ENCODE results near the gene ATP13A1.
"Not testable (repeated sequence)": the region's sequence is repeated elsewhere in the genome, so short reads cannot be mapped to it uniquely, and the experiment has no call there.

ATP13A1 gene

GRCh38 chr19:19668230-19669012 lies 4.9 kb upstream of the ATP13A1 start, which contains the start of gene ZNF101:
ZNF101 (plus strand) TSS chr19:19668839; CDS start chr19:19668964, 125 bp downstream.
- no peak for TF ChIP-seq CTCF (IDR thresholded peaks at IDR 0.05; ENCODE audit: low read depth, low read length)
- peak within 1 kb of the TSS; percentile 83 for H3K4me3 ChIP-seq (ENCODE audit: low read depth, low read length)
- H3K27ac ChIP-seq = peak within 1 kb of the TSS; percentile 88
- H3K27me3 ChIP-seq (ENCODE audit: insufficient read depth, low read depth, severe bottlenecking) = no peaks in the 10 kb centered on the region
- no peaks in the 10 kb centered on the region for H3K9me3 ChIP-seq (ENCODE audit: severe bottlenecking)
- DNase-seq = peak; percentile 97
- H3K36me3 ChIP-seq = peaks cover 16% of the 10 kb centered on the region

- not testable (repeated sequence) for H3K27me3 ChIP-seq (ENCODE audit: insufficient read depth, low read depth, severe bottlenecking); H3K9me3 ChIP-seq (ENCODE audit: severe bottlenecking); H3K36me3 ChIP-seq; DNase-seq; H3K4me3 ChIP-seq (ENCODE audit: low read depth, low read length)
- peak overlapping the region; percentile 64 for H3K27ac ChIP-seq
Observed at GRCh38 chr19:19665420-19665948, 2.0 kb upstream of the ATP13A1 start.

- H3K9me3 ChIP-seq (ENCODE audit: severe bottlenecking) = no peaks in the 10 kb centered on the region
- peak overlapping the region; percentile 67 for H3K4me3 ChIP-seq (ENCODE audit: low read depth, low read length)
- no peaks in the 10 kb centered on the region for H3K27me3 ChIP-seq (ENCODE audit: insufficient read depth, low read depth, severe bottlenecking)
- peaks cover 28% of the 10 kb centered on the region for H3K36me3 ChIP-seq
- no peak for DNase-seq
- H3K27ac ChIP-seq = peak overlapping the region; percentile 89
- TF ChIP-seq CTCF (IDR thresholded peaks at IDR 0.05; ENCODE audit: low read depth, low read length) = no peak
Observed at GRCh38 chr19:19662871-19663255, 613 bp downstream of the ATP13A1 start.

- no peak for TF ChIP-seq CTCF (IDR thresholded peaks at IDR 0.05; ENCODE audit: low read depth, low read length)
- Histone ChIP-seq H3K36me3 (peaks cover 33% of the 10 kb centered on the region), H3K4me3 (ENCODE audit: low read depth, low read length) (peak overlapping the region; percentile 67), H3K27ac (peak overlapping the region; percentile 89), H3K27me3 (ENCODE audit: insufficient read depth, low read depth, severe bottlenecking) (no peaks in the 10 kb centered on the region), H3K9me3 (ENCODE audit: severe bottlenecking) (no peaks in the 10 kb centered on the region)
- no peak for DNase-seq
Observed at GRCh38 chr19:19662344-19662743, 1.1 kb downstream of the ATP13A1 start.

- peak; percentile 77 for DNase-seq
- Histone ChIP-seq H3K36me3 (peaks cover 39% of the 10 kb centered on the region), H3K9me3 (ENCODE audit: severe bottlenecking) (no peaks in the 10 kb centered on the region), H3K4me3 (ENCODE audit: low read depth, low read length) (peak overlapping the region; percentile 31), H3K27ac (peak overlapping the region; percentile 89), H3K27me3 (ENCODE audit: insufficient read depth, low read depth, severe bottlenecking) (no peaks in the 10 kb centered on the region)
- no peak for TF ChIP-seq CTCF (IDR thresholded peaks at IDR 0.05; ENCODE audit: low read depth, low read length)
Observed at GRCh38 chr19:19661675-19662251, 1.7 kb downstream of the ATP13A1 start.

- no peak for TF ChIP-seq CTCF (IDR thresholded peaks at IDR 0.05; ENCODE audit: low read depth, low read length)
- no peak for DNase-seq
- Histone ChIP-seq H3K9me3 (ENCODE audit: severe bottlenecking) (no peaks in the 10 kb centered on the region), H3K27ac (peak overlapping the region; percentile 89), H3K36me3 (peaks cover 44% of the 10 kb centered on the region), H3K27me3 (ENCODE audit: insufficient read depth, low read depth, severe bottlenecking) (no peaks in the 10 kb centered on the region), H3K4me3 (ENCODE audit: low read depth, low read length) (peak overlapping the region; percentile 31)
Observed at GRCh38 chr19:19661141-19661674, 2.3 kb downstream of the ATP13A1 start.

All from WERI-Rb-1 (cell line).